ENCODE measurements around the gene GMCL2.
A peak's percentile ranks its signal among the peaks of the same experiment; 100 is the strongest.

- TF ChIP-seq CTCF (IDR thresholded peaks at IDR 0.05; ENCODE audit: borderline replicate concordance, extremely low read depth, low read length, poor library complexity, severe bottlenecking) (peak; percentile 26), EZH2 (IDR thresholded peaks at IDR 0.05; ENCODE audit: borderline replicate concordance, low read depth, low read length, severe bottlenecking) (no peak)
Observed at GRCh38 chr5:178150977-178151734, 36.0 kb downstream of the GMCL2 start.
